B cell (primary cell): ENCODE data around the gene MPZL1.

ENCODE experiments used
- CTCF ChIP-seq: fragments of 200-600 bp; IDR thresholded peaks from one replicate; pipeline ENCODE4 v1.8.0; 2022; ENCODE audit warnings: antibody characterized with exemption, mild to moderate bottlenecking
- EZH2 ChIP-seq: IDR thresholded peaks from 2 replicates; pipeline ENCODE4 v1.6.1; 2012; ENCODE audit warnings: borderline replicate concordance, low read depth, mild to moderate bottlenecking, moderate library complexity, low read length; ENCODE audit not compliant: insufficient read depth, poor library complexity, severe bottlenecking

GRCh38 chr1:167808690-167809089, 86.9 kb downstream of the MPZL1 start:
- TF ChIP-seq CTCF: no peak
- TF ChIP-seq EZH2: no peak
